ENCODE results near the gene PRKN. TPM values are rescaled to one million over a fixed set of nuclear protein-coding genes. Genes with fewer than 3 reads are reported as not detected.

The PRKN gene
- total RNA-seq, 1 donor from 2014 or later, result 1.3 TPM

- H3K9me3 ChIP-seq (ENCODE audit: insufficient read depth, low read depth, low read length), result peaks cover 8% of the 10 kb centered on the region
- peak overlapping the region; percentile 14 for H3K9ac ChIP-seq (ENCODE audit: low read length)
- DNase-seq (ENCODE audit: low read depth) (no peak), FAIRE-seq (no peak)
- H3K4me2 ChIP-seq (ENCODE audit: low read length), result peak overlapping the region; percentile 32
- no peaks in the 10 kb centered on the region for H3K36me3 ChIP-seq (ENCODE audit: insufficient read depth, low read length)
- no peaks in the 10 kb centered on the region for H3K27me3 ChIP-seq (ENCODE audit: insufficient read depth, low read length)
- no peak overlapping the region for H2AFZ ChIP-seq (ENCODE audit: low read depth, low read length)
- H3K4me1 ChIP-seq (ENCODE audit: insufficient read depth, low read length), result peaks cover 19% of the 10 kb centered on the region
- H3K4me3 ChIP-seq (ENCODE audit: insufficient read depth, low read depth, low read length), result no peak overlapping the region
- no peak overlapping the region for H3K4me3 Mint-ChIP-seq (ENCODE audit: unreplicated experiment)
- H3K27me3 Mint-ChIP-seq (ENCODE audit: low read depth, unreplicated experiment), result no peaks in the 10 kb centered on the region
- H3K79me2 ChIP-seq (ENCODE audit: insufficient read depth, low read length), result no peaks in the 10 kb centered on the region
- TF ChIP-seq EZH2 (IDR thresholded peaks at IDR 0.05; ENCODE audit: insufficient read depth, low read length), result no peak
- TF ChIP-seq, protein P1, sequence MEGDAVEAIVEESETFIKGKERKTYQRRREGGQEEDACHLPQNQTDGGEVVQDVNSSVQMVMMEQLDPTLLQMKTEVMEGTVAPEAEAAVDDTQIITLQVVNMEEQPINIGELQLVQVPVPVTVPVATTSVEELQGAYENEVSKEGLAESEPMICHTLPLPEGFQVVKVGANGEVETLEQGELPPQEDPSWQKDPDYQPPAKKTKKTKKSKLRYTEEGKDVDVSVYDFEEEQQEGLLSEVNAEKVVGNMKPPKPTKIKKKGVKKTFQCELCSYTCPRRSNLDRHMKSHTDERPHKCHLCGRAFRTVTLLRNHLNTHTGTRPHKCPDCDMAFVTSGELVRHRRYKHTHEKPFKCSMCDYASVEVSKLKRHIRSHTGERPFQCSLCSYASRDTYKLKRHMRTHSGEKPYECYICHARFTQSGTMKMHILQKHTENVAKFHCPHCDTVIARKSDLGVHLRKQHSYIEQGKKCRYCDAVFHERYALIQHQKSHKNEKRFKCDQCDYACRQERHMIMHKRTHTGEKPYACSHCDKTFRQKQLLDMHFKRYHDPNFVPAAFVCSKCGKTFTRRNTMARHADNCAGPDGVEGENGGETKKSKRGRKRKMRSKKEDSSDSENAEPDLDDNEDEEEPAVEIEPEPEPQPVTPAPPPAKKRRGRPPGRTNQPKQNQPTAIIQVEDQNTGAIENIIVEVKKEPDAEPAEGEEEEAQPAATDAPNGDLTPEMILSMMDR (IDR thresholded peaks at IDR 0.05; ENCODE audit: insufficient read depth, low read depth, low read length), result no peak
- peak overlapping the region; percentile 50 for H3K27ac ChIP-seq (ENCODE audit: low read depth, low read length)
- H3K27ac Mint-ChIP-seq (ENCODE audit: unreplicated experiment), result peak overlapping the region; percentile 95
- no peaks in the 10 kb centered on the region for H3K36me3 Mint-ChIP-seq (ENCODE audit: low read depth, unreplicated experiment)
- H3K9me3 Mint-ChIP-seq (ENCODE audit: unreplicated experiment), result peaks cover 10% of the 10 kb centered on the region
- no peaks in the 10 kb centered on the region for H4K20me1 ChIP-seq (ENCODE audit: insufficient read depth, low read length)
- peaks cover 30% of the 10 kb centered on the region for H3K4me1 Mint-ChIP-seq (ENCODE audit: low read depth, unreplicated experiment)
These were observed 1320.5 kb downstream of the PRKN start for GRCh38 chr6:161407115-161407514.

DNA sequence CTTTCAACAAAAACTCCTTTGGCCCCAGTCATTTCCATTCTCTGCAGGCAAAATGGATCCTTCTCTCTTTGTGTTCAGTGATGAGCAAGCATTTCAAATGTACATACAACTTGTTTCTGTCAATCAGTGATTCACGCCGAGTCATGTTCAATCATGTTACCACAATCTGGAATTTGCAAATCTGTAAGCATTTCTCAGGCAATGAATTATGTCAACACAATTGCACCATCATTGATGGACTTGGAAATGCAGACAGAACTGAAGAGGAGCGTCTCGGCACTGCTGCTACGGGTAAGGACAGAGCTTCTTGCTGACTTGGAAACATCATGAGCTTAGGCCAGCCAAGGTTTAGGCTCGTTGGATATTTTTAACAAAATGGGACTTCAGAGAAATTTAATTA lies 1320.9 kb downstream of the PRKN start:
- Mint-ChIP-seq H3K27me3 (ENCODE audit: low read depth, unreplicated experiment) (no peaks in the 10 kb centered on the region), H3K4me3 (ENCODE audit: unreplicated experiment) (peak overlapping the region; percentile 14), H3K9me3 (ENCODE audit: unreplicated experiment) (peaks cover 10% of the 10 kb centered on the region), H3K4me1 (ENCODE audit: low read depth, unreplicated experiment) (peaks cover 30% of the 10 kb centered on the region), H3K36me3 (ENCODE audit: low read depth, unreplicated experiment) (no peaks in the 10 kb centered on the region), H3K27ac (ENCODE audit: unreplicated experiment) (peak overlapping the region; percentile 95)
- Histone ChIP-seq H2AFZ (ENCODE audit: low read depth, low read length) (no peak overlapping the region), H3K9me3 (ENCODE audit: insufficient read depth, low read depth, low read length) (peaks cover 6% of the 10 kb centered on the region), H3K27ac (ENCODE audit: low read depth, low read length) (peak overlapping the region; percentile 50), H3K79me2 (ENCODE audit: insufficient read depth, low read length) (no peaks in the 10 kb centered on the region), H3K4me1 (ENCODE audit: insufficient read depth, low read length) (peaks cover 19% of the 10 kb centered on the region), H3K4me2 (ENCODE audit: low read length) (peak overlapping the region; percentile 19), H4K20me1 (ENCODE audit: insufficient read depth, low read length) (no peaks in the 10 kb centered on the region), H3K9ac (ENCODE audit: low read length) (no peak overlapping the region), H3K27me3 (ENCODE audit: insufficient read depth, low read length) (no peaks in the 10 kb centered on the region), H3K4me3 (ENCODE audit: insufficient read depth, low read depth, low read length) (no peak overlapping the region), H3K36me3 (ENCODE audit: insufficient read depth, low read length) (no peaks in the 10 kb centered on the region)
- DNase-seq (ENCODE audit: low read depth) (peak; percentile 91), FAIRE-seq (peak; percentile 92)
- no peak for TF ChIP-seq EZH2 (IDR thresholded peaks at IDR 0.05; ENCODE audit: insufficient read depth, low read length)
- TF ChIP-seq, protein P1 (IDR thresholded peaks at IDR 0.05; ENCODE audit: insufficient read depth, low read depth, low read length), result no peak

DNA sequence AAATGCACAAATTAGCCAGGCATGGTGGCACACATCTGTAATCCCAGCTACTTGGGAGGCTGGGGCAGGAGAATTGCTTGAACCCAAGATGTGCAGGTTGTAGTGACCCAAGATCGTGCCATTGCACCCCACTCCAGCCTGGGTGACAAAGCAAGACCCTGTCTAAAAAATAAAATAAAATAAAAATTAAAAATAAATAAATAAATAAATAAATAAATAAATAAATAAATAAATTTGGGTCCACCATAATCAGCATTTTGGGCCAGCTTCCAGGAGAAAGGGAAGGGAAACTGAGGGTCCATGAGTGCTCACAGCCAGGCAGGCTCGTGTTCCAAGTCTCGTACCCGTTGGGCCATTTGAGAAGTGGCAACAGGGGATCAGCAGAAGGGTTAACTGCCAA lies 1322.1 kb downstream of the PRKN start:
- Histone ChIP-seq H4K20me1 (ENCODE audit: insufficient read depth, low read length) (no peaks in the 10 kb centered on the region), H3K27me3 (ENCODE audit: insufficient read depth, low read length) (no peaks in the 10 kb centered on the region), H3K4me2 (ENCODE audit: low read length) (no peak overlapping the region), H2AFZ (ENCODE audit: low read depth, low read length) (no peak overlapping the region), H3K4me1 (ENCODE audit: insufficient read depth, low read length) (peaks cover 19% of the 10 kb centered on the region), H3K9ac (ENCODE audit: low read length) (no peak overlapping the region), H3K79me2 (ENCODE audit: insufficient read depth, low read length) (no peaks in the 10 kb centered on the region), H3K9me3 (ENCODE audit: insufficient read depth, low read depth, low read length) (peaks cover 2% of the 10 kb centered on the region), H3K36me3 (ENCODE audit: insufficient read depth, low read length) (no peaks in the 10 kb centered on the region), H3K4me3 (ENCODE audit: insufficient read depth, low read depth, low read length) (no peak overlapping the region), H3K27ac (ENCODE audit: low read depth, low read length) (no peak overlapping the region)
- H3K9me3 Mint-ChIP-seq (ENCODE audit: unreplicated experiment), result peaks cover 13% of the 10 kb centered on the region
- H3K4me1 Mint-ChIP-seq (ENCODE audit: low read depth, unreplicated experiment), result peaks cover 30% of the 10 kb centered on the region
- H3K36me3 Mint-ChIP-seq (ENCODE audit: low read depth, unreplicated experiment), result no peaks in the 10 kb centered on the region
- FAIRE-seq (no peak), DNase-seq (ENCODE audit: low read depth) (no peak)
- no peak overlapping the region for H3K4me3 Mint-ChIP-seq (ENCODE audit: unreplicated experiment)
- TF ChIP-seq, protein P1 (IDR thresholded peaks at IDR 0.05; ENCODE audit: insufficient read depth, low read depth, low read length), result no peak
- TF ChIP-seq EZH2 (IDR thresholded peaks at IDR 0.05; ENCODE audit: insufficient read depth, low read length), result no peak
- no peak overlapping the region for H3K27ac Mint-ChIP-seq (ENCODE audit: unreplicated experiment)
- H3K27me3 Mint-ChIP-seq (ENCODE audit: low read depth, unreplicated experiment), result no peaks in the 10 kb centered on the region
